NB4 (cell line): Measurements from ENCODE around the gene LAMTOR2.

Source experiments
- MYC ChIP-seq: IDR thresholded peaks from 2 replicates; pipeline ENCODE4 v1.6.1; 2011; ENCODE audit warnings: low read depth, low read length
- POLR2A ChIP-seq: IDR thresholded peaks from 2 replicates; pipeline ENCODE4 v1.6.1; 2011; ENCODE audit warnings: mild to moderate bottlenecking; ENCODE audit not compliant: insufficient read length; ENCODE audit errors: extremely low read depth
- TF ChIP-seq, protein P1 (sequence below): IDR thresholded peaks from one replicate; pipeline ENCODE4 v1.5.1; 2012; ENCODE audit warnings: low read depth, low read length

DNA sequence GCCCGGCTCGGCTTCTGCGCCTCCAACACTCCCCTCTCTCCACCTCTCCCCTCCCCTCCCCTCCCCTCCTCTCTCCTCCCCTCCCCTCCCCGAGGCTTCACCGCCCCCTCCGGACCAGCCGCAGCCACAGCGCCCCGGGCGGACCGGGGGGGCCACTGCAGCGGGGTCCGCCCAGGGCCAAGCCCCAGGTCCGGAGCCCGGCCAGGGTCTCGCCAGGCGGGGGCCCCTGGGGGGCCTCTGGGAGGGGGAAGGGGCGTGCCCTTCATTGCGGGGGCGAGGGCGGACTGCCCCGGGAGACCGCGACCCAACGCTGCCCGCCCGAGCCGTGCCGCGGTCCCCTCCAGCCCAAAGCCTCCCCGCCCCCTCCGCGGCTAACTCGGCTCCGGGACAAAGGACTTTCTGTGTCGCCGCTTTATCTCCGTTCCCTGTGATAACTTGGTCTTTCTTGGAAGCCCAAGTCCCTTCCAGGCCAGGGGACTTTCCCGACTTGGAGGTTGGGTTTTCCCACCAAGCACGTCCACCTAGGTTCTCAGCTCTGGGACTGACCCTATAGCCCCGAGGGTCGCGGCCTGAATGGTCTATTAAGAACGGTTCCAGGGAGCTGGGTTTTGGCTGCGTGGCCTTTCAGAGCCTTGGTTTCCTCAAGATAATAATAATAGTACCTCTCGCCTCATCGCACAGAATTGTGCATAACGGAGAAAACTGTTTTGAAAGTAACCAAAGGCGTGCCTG is 648 bp upstream of the LAMTOR2 start, which contains the start of gene UBQLN4:
- TF ChIP-seq, protein P1, sequence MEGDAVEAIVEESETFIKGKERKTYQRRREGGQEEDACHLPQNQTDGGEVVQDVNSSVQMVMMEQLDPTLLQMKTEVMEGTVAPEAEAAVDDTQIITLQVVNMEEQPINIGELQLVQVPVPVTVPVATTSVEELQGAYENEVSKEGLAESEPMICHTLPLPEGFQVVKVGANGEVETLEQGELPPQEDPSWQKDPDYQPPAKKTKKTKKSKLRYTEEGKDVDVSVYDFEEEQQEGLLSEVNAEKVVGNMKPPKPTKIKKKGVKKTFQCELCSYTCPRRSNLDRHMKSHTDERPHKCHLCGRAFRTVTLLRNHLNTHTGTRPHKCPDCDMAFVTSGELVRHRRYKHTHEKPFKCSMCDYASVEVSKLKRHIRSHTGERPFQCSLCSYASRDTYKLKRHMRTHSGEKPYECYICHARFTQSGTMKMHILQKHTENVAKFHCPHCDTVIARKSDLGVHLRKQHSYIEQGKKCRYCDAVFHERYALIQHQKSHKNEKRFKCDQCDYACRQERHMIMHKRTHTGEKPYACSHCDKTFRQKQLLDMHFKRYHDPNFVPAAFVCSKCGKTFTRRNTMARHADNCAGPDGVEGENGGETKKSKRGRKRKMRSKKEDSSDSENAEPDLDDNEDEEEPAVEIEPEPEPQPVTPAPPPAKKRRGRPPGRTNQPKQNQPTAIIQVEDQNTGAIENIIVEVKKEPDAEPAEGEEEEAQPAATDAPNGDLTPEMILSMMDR: peak; percentile 31
- TF ChIP-seq POLR2A: no peak
- peak; percentile 12; the same call in 1 of the 2 replicates for TF ChIP-seq MYC
